BLaER1 (cell line): ENCODE results near the gene FABP1.
A peak's percentile ranks its signal among the peaks of the same experiment; 100 is the strongest.

Experiments
- H3K27ac ChIP-seq: shearing (Covaris generic); formaldehyde crosslinking; 2 replicates; pipeline ENCODE4 v1.8.1; 2022
- H3K27me3 ChIP-seq: shearing (Covaris generic); formaldehyde crosslinking; 2 replicates; pipeline ENCODE4 v1.8.1; 2022
- H3K36me3 ChIP-seq: shearing (Covaris generic); formaldehyde crosslinking; 2 replicates; pipeline ENCODE4 v1.8.1; 2022
- H3K4me1 ChIP-seq: shearing (Covaris generic); formaldehyde crosslinking; 2 replicates; pipeline ENCODE4 v1.8.1; 2022
- H3K4me2 ChIP-seq: shearing (Covaris generic); formaldehyde crosslinking; 2 replicates; pipeline ENCODE4 v1.8.1; 2022
- H3K4me3 ChIP-seq: shearing (Covaris generic); formaldehyde crosslinking; 2 replicates; pipeline ENCODE4 v1.8.1; 2022
- H3K9ac ChIP-seq: shearing (Covaris generic); formaldehyde crosslinking; 2 replicates; pipeline ENCODE4 v1.8.1; 2022
- H3K9me3 ChIP-seq: shearing (Covaris generic); formaldehyde crosslinking; 2 replicates; pipeline ENCODE4 v1.8.1; 2022
- H4K20me1 ChIP-seq: shearing (Covaris generic); formaldehyde crosslinking; 2 replicates; pipeline ENCODE4 v1.8.1; 2022
- Cebpa-rat ChIP-seq: shearing (Covaris generic); IDR thresholded peaks from 2 replicates; pipeline ENCODE4 v1.8.1; 2022

Gene FABP1

DNA sequence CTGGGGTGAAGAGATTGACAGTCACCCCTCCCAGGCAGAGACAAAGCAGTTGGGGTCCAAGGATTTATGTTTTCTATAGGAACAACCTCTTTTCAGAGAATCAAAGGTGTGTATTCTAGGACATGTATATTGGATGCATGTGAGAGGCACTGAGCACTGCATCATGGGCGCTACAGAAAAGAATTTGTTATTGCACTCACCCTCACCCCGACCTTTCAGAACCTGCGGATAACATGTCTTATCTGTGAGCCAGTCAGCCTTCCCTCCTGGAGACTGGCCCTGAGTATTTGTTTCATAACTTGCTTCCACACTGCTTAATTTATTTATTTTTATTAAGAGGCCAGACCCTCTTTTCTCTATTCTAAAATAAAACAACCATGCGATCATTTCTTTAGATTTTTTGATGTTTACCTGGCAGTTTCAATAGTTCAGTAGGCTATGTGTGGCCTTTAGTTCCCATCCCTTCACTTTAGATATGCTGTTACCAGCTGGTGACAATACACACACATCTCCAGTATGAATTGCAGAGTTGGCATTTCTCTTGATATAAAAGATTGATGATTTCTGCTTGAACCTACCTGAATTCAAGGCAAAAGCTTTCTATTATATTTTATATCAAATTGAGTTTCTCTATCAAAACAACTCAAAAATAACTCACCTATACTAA, 29.8 kb downstream of the FABP1 start:
- Histone ChIP-seq H3K4me2 (no peak overlapping the region), H3K27ac (no peak overlapping the region), H3K27me3 (no peaks in the 10 kb centered on the region), H4K20me1 (no peaks in the 10 kb centered on the region), H3K4me1 (no peaks in the 10 kb centered on the region), H3K4me3 (no peak overlapping the region), H3K9ac (no peak overlapping the region), H3K36me3 (no peaks in the 10 kb centered on the region), H3K9me3 (no peaks in the 10 kb centered on the region)
- no peak for TF ChIP-seq Cebpa-rat

DNA sequence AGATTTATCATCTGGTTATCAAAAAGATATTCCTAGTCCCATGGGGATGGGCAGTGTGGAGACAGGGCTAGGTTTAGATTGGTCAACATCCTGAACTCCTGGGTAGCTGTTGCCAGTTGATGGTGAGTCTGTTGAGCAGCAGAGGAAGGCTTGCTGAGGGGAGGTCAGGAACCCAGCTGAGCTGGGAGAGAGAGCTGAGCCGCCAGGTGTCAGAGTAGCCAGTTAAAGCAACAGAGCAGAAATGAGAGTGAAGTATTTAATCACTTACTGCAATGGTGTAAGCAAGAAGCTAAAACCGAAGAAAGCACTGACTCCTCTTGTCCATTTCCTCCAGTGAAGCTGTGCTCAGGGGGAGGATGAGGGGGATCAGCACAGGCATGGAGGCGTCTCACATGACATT, 30.7 kb downstream of the FABP1 start:
- H3K27ac ChIP-seq, result no peak overlapping the region
- H4K20me1 ChIP-seq, result no peaks in the 10 kb centered on the region
- H3K4me1 ChIP-seq, result no peaks in the 10 kb centered on the region
- H3K36me3 ChIP-seq, result no peaks in the 10 kb centered on the region
- TF ChIP-seq Cebpa-rat, result no peak
- no peaks in the 10 kb centered on the region for H3K27me3 ChIP-seq
- no peak overlapping the region for H3K9ac ChIP-seq
- no peak overlapping the region for H3K4me3 ChIP-seq
- no peak overlapping the region for H3K4me2 ChIP-seq
- H3K9me3 ChIP-seq, result no peaks in the 10 kb centered on the region

DNA sequence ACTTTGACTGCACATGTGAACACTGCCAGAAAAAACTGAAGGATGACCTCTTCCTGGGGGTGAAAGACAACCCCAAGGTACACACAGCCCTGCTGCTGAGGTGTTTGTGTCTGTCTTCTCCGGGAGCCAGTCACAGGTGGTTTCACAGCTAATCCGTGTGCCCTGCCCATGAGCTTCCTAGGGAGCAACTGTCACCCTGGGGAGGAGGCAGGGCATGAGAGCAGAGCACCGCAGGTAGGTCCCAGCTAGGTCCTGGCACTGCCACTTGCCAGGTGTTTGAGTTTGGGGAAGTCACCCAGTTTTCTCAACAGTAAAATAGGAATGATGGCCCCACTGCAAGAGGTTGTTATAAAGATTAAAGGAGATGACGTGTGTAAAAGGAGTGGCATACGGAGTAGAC, 31.2 kb downstream of the FABP1 start:
- no peaks in the 10 kb centered on the region for H4K20me1 ChIP-seq
- no peaks in the 10 kb centered on the region for H3K27me3 ChIP-seq
- H3K9ac ChIP-seq, result no peak overlapping the region
- no peaks in the 10 kb centered on the region for H3K36me3 ChIP-seq
- H3K27ac ChIP-seq, result no peak overlapping the region
- no peaks in the 10 kb centered on the region for H3K9me3 ChIP-seq
- H3K4me2 ChIP-seq, result no peak overlapping the region
- no peaks in the 10 kb centered on the region for H3K4me1 ChIP-seq
- no peak for TF ChIP-seq Cebpa-rat
- no peak overlapping the region for H3K4me3 ChIP-seq

DNA sequence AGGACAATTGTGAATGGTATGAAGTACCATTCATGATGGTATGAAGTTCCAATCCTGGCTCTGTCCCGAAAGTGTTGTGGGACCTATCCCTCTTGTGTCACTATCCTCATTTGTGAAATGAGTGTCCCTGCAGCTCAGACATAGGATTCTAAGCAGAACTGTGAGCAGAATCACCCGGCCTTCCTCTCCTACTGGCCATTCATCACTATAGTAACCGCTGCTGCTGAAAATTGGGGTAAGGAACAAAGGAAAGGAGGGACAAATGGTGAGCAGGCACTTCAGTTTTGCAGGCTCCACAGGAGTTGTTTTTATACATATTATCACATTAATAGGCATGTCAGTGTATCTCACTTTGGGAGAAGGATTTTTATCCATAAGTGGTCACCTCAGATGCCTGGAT, 32.8 kb downstream of the FABP1 start:
- Histone ChIP-seq H3K27ac (no peak overlapping the region), H3K27me3 (no peaks in the 10 kb centered on the region), H3K36me3 (no peaks in the 10 kb centered on the region), H3K4me2 (no peak overlapping the region), H4K20me1 (no peaks in the 10 kb centered on the region), H3K4me3 (no peak overlapping the region), H3K9ac (no peak overlapping the region), H3K4me1 (peaks cover 8% of the 10 kb centered on the region), H3K9me3 (no peaks in the 10 kb centered on the region)
- no peak for TF ChIP-seq Cebpa-rat

DNA sequence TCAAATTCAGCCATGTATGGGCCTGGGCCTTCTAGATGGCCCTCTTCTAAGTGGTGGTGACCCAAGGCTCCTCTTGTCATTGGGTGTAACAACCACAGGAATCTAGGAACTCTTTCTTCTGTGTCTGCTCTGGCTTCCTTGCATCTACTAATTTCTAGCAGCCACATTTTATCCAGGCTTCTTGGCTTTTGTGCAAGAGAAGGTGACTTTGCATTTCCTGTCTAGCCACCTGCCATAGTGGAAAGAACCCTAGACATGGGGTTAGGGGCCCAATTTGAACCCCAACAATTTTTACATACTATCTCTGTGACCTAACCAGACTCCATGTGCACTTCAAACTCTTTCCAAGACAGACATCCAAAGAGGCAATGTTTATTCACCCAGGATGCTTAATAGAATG, 35.1 kb downstream of the FABP1 start:
- Histone ChIP-seq H3K4me1 (peaks cover 8% of the 10 kb centered on the region), H3K4me3 (no peak overlapping the region), H3K4me2 (no peak overlapping the region), H3K9me3 (no peaks in the 10 kb centered on the region), H4K20me1 (no peaks in the 10 kb centered on the region), H3K27me3 (no peaks in the 10 kb centered on the region), H3K36me3 (no peaks in the 10 kb centered on the region), H3K27ac (no peak overlapping the region), H3K9ac (no peak overlapping the region)
- no peak for TF ChIP-seq Cebpa-rat

DNA sequence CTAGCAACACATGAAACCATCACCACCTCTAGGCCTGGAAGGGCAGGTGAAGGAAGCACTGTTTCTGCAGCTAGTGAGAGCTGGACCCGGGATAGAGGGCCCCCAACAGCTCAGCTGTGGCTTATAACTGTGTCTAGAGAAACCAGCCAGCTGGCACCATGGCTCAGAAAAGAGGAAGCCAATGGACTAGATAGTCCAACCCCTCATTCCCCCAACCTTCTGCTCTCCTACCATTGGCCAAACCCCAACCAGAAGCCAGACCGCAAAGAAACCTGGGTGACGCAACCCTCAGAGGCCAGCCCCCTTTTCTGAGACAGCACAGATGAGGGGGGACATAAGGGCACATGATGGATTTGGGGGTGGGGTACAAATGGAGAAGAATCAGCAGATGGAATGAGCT, 35.9 kb downstream of the FABP1 start:
- no peaks in the 10 kb centered on the region for H3K27me3 ChIP-seq
- no peak overlapping the region for H3K27ac ChIP-seq
- no peak for TF ChIP-seq Cebpa-rat
- H3K36me3 ChIP-seq, result no peaks in the 10 kb centered on the region
- no peak overlapping the region for H3K4me3 ChIP-seq
- no peaks in the 10 kb centered on the region for H3K9me3 ChIP-seq
- peaks cover 8% of the 10 kb centered on the region for H3K4me1 ChIP-seq
- H3K4me2 ChIP-seq, result no peak overlapping the region
- H3K9ac ChIP-seq, result no peak overlapping the region
- no peaks in the 10 kb centered on the region for H4K20me1 ChIP-seq

DNA sequence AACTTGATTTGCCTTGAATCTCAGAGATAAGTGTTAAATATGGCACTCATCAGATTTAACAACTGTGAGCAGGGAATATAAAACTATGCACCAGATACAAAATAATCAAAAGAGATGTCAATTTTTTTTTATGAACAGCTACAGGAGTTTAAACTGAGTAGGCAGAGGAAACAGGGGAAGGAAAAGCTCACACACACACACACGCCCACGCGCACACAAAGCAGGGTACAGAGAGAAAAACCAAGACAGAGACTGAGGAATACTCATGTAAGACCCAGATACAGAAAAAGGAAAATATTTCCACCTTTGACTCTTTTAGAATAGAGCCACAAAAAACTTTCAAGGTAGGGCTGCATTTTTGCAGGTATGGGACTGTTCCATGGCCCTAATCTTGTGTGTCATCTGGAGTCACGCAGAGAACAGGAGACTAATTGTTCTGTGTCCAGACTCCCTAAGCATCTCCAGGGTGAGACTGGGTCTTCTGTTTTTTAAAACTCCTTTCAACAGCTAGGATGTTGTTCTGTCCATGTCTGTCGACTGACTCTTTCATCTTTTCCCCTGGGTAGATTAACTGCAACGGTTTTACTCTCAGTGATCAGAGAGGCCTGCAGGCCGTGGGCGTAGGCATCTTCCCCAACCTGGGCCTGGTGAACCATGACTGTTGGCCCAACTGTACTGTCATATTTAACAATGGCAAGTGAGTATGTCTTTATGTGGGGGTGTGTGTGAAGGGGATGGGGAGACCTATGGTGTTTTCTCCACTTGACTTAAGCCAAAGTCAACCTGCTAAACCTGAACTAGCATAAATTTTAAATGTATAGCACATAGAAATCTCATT, 37.2 kb downstream of the FABP1 start:
- peaks cover 8% of the 10 kb centered on the region for H3K4me1 ChIP-seq
- H3K36me3 ChIP-seq, result no peaks in the 10 kb centered on the region
- no peaks in the 10 kb centered on the region for H3K27me3 ChIP-seq
- H3K27ac ChIP-seq, result no peak overlapping the region
- no peak overlapping the region for H3K4me3 ChIP-seq
- H3K4me2 ChIP-seq, result peak overlapping the region; percentile 27
- no peak for TF ChIP-seq Cebpa-rat
- no peak overlapping the region for H3K9ac ChIP-seq
- H4K20me1 ChIP-seq, result no peaks in the 10 kb centered on the region
- H3K9me3 ChIP-seq, result no peaks in the 10 kb centered on the region

DNA sequence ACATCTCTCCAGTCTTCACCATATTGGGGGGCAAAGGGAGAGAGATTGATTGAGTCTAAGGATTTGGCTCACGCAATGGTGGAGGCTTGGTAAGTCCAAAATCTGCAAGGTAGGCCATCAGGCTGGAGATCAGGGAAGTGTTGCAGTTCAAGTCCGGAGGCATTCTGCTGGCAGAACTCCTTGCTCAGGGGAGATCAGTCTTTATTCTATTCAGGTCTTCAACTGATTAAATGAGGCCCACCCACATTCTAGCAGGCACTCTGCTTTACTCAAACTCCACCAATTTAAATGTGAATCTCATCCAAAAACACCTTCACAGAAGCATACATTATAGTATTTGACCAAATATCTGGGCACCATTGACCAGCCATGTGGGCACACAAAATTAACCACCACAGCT, 38.9 kb downstream of the FABP1 start:
- no peak overlapping the region for H3K4me3 ChIP-seq
- H3K4me2 ChIP-seq, result no peak overlapping the region
- H3K9ac ChIP-seq, result no peak overlapping the region
- no peaks in the 10 kb centered on the region for H3K9me3 ChIP-seq
- no peak overlapping the region for H3K27ac ChIP-seq
- H4K20me1 ChIP-seq, result no peaks in the 10 kb centered on the region
- H3K4me1 ChIP-seq, result peaks cover 8% of the 10 kb centered on the region
- TF ChIP-seq Cebpa-rat, result no peak
- H3K27me3 ChIP-seq, result no peaks in the 10 kb centered on the region
- H3K36me3 ChIP-seq, result no peaks in the 10 kb centered on the region

DNA sequence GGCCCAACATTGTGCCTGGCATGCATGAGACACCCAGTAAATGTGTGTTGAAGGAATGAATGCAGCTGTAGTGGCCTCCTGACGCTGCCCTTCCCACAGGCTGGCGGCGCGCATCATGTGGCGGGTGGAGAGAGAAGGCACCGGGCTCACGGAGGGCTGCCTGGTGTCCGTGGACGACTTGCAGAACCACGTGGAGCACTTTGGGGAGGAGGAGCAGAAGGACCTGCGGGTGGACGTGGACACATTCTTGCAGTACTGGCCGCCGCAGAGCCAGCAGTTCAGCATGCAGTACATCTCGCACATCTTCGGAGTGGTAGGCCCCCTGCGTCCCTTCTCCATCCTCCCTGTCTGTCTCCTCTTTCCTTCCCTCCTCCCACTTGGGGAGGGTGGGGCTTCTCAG, 40.1 kb downstream of the FABP1 start:
- peaks cover 8% of the 10 kb centered on the region for H3K4me1 ChIP-seq
- H3K4me3 ChIP-seq, result no peak overlapping the region
- TF ChIP-seq Cebpa-rat, result no peak

DNA sequence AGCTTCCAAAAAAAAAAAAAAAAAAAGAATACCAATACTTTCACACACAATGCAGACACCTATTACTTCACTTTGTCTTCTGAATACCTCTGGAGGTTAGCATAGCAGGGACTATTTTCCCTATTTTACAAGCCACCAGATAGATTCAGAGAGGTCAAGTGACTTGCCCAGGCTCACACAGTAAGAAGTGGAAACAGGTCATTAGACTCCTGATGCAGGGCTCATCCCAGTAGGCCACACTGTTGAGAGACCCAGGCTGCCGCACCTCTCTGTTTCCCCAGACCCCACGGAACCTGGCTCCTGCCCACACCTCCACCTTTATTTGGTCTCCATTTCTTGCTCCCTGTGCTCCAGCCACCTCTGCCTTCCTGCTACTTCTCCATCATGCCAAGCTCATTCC, 40.8 kb downstream of the FABP1 start:
- no peak for TF ChIP-seq Cebpa-rat
- Histone ChIP-seq H3K4me2 (no peak overlapping the region), H3K4me1 (peaks cover 8% of the 10 kb centered on the region), H3K36me3 (no peaks in the 10 kb centered on the region), H3K9ac (no peak overlapping the region), H3K27me3 (no peaks in the 10 kb centered on the region), H3K27ac (no peak overlapping the region), H4K20me1 (no peaks in the 10 kb centered on the region), H3K4me3 (no peak overlapping the region), H3K9me3 (no peaks in the 10 kb centered on the region)

More for the DNA sequence above, 40.1 kb downstream of the FABP1 start:
- no peak overlapping the region for H3K9ac ChIP-seq
- no peaks in the 10 kb centered on the region for H3K27me3 ChIP-seq
- H3K4me2 ChIP-seq, result no peak overlapping the region
- H3K36me3 ChIP-seq, result no peaks in the 10 kb centered on the region
- no peaks in the 10 kb centered on the region for H3K9me3 ChIP-seq
- no peak overlapping the region for H3K27ac ChIP-seq
- no peaks in the 10 kb centered on the region for H4K20me1 ChIP-seq
